ENCODE data around the gene TBX18.

TBX18 gene

DNA sequence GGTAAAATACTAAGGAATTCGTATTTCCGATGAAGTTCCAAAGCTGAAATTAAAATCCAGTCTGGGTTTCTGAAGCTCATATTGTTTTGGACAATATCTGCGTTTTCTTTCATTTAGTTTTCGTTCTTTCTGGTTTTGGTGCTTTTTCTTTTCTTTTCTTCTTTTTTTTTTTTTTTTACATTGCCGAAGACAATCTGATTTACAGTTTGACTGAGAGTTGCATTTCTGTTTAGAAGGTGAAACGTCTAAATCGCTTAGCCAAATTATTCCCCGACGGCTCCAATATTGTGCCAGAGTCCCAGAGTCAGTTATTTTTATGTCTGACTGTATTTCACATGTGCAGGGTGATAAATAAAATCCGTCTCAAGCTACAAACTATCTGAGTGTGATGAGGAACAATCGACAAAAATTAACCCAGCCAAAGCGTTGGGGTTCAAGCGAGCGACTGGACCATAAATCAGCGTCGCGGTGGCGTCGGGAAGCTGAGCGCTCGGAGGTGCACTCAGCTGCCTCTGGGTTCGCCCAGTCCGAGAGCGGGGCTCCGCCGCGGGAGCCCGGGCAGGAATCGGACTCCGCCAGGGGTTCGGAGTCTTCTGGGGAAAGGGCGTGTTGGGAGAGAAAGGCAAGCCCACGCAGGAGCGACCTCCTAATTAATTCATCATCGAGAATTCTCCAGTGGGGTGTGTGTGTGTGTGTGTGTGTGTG lies 8.2 kb upstream of the TBX18 start:
- DNase-seq (ENCODE audit: low read depth) = no peak

DNA sequence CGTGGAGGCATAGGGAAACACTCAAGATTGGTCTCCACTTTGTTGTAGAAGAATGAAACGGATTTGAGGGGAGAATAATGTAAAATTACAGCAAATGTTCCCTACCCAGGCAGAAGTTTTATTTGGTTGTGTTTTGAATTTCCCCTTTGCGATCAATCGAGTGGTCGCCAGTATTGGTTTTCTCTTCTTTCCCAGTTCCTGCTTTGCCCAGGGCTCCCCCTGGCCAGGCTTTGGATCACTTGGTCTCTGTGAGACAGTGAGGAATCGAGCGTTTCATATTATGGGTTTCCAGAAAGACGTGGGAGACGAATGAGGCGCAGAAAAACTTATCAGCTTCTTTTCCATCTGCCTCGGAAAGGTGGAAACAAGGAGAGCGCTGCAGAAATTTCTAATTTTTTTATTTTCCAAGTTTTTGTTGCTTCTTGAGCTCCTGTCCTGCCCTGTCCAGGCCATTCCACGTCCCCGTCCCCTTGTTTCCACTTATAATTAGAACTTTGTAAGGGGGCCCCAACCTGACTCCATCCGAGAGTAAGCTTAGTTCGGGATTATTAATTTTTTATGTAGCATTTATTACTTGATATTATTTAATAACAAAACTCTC lies 7.5 kb upstream of the TBX18 start:
- DNase-seq (ENCODE audit: low read depth) = no peak

GRCh38 chr6:84771125-84771755 lies 6.8 kb upstream of the TBX18 start:
- no peak for DNase-seq (ENCODE audit: low read depth)

GRCh38 chr6:84770521-84770920 lies 6.1 kb upstream of the TBX18 start:
- no peak for DNase-seq (ENCODE audit: low read depth)

DNA sequence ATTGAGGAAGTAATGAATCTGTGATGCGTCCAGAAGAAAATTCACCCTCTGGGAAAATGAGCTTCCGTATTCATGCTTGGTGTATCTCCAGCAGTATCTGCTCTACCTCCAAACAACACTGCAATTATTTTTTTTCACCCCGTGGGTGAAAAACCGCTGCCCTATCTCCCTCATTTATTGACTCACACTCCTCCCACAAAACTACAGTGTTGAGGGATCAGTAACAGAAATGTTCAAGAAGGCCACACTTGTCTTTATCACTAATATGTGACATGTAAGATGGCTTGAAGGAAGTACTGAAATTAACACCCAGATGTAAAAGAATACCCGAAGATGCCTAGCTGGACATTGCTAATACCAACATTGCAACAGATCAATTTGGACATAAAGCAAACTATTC lies 4.9 kb upstream of the TBX18 start:
- DNase-seq (ENCODE audit: low read depth) = no peak

- no peak for DNase-seq (ENCODE audit: low read depth)
These were observed 4.2 kb upstream of the TBX18 start for GRCh38 chr6:84768442-84769174.

GRCh38 chr6:84767526-84768201 lies 3.3 kb upstream of the TBX18 start:
- DNase-seq (ENCODE audit: low read depth) = no peak

DNA sequence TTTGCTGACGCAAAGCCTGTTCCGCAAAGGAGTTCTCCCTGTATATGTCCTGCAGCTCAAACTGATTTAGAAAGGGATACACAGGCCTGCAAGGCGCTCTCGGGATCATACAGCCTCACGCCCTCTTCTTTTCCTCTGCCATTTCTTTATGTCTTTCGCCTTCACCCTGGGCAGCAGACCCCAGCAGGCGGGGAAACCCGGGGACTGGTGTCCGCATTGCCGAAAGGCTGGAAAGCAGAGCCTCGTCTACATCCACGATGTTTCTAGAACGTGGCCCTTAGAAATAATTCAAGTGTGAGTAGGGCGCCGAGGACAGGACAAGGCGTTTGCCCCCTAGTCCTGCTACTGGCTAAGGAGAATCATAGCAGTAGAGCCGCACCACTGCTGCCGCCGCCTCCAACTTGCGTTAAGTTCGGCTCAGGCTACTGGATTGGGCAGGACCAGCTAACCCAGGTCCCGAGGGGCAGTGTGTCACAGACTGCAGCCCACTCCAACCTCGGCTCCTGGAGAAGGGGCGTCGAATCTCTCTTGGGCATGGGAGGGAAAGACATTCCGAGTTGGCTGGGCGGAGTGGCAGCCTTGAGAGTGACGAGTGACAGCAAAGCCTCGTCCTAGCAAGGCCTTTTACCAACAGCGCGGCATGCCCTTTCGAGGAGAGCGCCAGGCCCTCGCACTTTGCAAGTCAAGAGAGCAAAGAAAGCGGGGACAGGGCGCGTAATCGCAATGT lies 2.6 kb upstream of the TBX18 start:
- no peak for DNase-seq (ENCODE audit: low read depth)

- no peak for DNase-seq (ENCODE audit: low read depth)
These were observed 1.9 kb upstream of the TBX18 start for GRCh38 chr6:84766118-84766798.

- no peak for DNase-seq (ENCODE audit: low read depth)
These were observed 489 bp downstream of the TBX18 start for GRCh38 chr6:84763886-84764331.

DNA sequence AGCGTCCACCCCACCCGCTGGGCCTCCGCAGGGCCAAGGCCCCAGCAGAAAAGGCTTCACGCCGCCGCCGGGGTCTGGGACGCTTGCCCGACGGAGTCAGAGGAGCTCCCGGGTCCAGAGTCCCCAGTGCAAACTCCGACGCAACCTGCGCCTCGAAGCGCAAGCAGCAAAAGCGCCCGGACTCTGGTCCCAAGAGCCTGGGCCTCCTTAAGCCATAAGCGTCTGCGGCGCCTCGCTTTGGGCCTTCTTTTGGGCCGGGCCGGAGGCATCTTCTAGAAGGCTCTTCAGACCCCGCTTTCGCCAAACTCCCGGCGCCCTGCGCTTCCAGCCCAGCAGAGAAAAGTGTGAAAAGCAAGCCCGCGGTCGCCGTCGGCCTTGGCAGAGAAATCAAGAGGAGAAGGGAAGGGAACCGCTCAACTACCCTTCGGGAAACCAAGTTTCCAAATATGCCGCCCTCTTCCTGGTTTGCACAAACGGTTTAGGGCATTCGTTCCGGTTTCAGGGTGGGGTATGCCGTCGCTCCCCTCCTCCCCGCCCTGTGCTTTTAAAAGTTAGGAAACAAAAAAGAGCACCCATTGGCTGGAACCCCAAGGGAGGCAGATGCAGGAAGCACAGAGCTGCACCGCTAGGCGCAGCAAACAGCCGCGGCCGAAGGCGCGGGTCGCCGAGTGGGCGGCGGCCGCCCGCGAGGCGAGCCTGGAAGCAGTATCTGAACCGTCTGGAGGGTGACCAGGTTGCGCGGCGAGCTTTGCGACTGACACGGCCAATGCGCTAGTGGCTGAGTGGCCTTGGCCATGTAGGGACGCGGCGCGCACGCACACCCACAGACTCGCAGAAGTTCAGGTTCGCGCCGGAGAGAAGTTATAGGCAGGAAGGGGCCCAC lies 1.2 kb downstream of the TBX18 start:
- no peak for DNase-seq (ENCODE audit: low read depth)

DNA sequence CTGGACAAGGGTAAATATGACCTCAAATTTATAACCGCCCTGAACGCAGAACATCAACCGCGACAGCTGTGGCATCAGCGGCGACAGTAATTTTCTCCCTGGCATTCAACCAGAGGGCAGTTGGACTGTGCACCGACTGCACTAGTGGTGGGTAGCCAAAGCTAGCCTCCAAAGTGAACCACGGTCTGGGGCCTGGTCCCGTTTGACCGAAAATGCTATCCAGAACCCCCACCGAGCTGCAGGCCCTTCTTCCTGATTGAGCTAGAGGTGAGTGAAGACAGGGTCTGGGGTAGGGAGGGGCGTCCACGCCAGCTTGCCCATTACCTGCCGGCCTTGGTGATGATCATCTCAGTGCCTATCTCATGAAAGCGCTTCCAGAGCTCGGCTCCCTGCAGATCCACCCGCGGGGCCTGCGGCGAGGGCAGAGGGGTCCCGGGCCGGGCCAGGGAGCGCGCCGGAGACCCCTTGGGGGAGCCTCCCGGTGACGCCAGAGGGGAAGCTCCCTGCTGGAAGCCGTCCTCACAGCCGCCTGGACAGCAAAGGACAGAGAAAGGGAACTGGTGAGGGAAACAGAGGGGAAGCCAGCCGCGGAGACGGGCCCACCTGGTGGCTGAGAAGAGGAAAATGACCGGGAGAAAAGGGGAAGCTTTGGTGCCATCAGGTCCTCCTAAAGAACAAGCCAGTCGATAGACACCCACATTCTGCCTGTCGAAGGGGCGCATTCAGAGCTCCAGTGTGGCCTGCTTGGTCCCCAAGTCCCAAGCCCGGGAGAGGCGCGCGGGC lies 2.0 kb downstream of the TBX18 start:
- DNase-seq (ENCODE audit: low read depth) = no peak

DNA sequence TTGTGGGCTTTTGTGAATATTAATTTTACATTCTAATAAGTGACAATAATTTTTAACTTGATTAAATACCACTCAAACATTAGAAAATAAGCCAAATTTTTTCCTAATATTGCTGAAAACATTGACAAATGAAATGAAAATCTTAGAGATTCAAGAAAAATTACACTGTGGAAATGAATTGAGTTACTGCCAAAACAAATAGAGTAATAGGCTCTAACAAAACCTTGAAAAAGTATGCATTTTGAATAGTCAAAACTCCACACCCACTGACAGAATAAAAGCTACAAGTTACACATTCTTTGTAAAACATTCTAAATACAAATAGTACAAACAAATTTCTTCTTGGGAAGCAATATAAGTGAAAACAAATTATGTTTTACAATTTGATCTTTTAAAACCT lies 5.9 kb downstream of the TBX18 start:
- no peak for DNase-seq (ENCODE audit: low read depth)

- DNase-seq (ENCODE audit: low read depth) = no peak
These were observed 7.5 kb downstream of the TBX18 start for GRCh38 chr6:84756877-84757276.

- no peak for DNase-seq (ENCODE audit: low read depth)
These were observed 7.9 kb downstream of the TBX18 start for GRCh38 chr6:84756466-84756865.

GRCh38 chr6:84753173-84753572 lies 11.2 kb downstream of the TBX18 start:
- DNase-seq (ENCODE audit: low read depth) = no peak

DNA sequence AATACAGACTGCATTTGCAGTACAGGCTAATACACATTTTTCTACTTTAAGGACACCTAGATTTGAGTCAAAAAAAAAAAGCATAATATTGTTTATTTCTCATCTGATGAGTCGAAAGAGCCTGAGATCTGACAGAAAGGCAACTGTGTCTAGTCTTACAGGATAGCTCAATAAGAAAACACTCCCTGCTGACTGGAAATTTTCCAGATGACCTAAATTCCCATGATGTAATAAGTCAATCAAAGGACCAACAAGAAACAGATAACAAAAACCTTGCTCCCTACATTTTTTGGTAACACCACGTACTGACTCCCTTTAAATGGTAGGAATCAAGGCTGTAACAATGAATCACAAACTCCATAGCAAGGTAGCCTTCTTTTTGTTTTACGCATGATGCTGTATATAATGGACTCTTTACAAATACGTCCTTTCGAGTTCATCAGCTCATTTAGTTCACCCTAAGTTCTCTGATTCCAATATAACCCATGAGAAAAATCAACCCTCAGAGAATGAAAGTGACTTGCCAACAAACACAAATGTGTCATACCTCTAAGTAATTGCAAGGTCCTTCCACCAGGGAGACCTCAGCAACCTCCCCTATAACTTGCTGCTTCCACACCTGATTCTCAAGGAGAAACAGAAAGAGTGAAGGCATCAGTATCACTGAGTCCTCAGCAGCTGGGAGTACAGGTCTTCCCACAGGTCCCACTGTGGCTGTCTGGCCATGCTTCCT lies 12.1 kb downstream of the TBX18 start:
- no peak for DNase-seq (ENCODE audit: low read depth)

GRCh38 chr6:84749181-84749580 lies 15.2 kb downstream of the TBX18 start:
- no peak for DNase-seq (ENCODE audit: low read depth)

All from stimulated activated CD8-positive, alpha-beta memory T cell treated with anti-CD3 and anti-CD28 coated beads, Interleukin-15, amount 100 ng/mL, for 1 hour (primary cell).